OCI-M1 (cell line): ENCODE results near the gene ARFIP1.
"Not testable (repeated sequence)": the region's sequence is repeated elsewhere in the genome, so short reads cannot be mapped to it uniquely, and the experiment has no call there.

Source experiments
- DNase-seq: peaks from one replicate; lab custom pipeline; 2025; lab: John Stamatoyannopoulos, UW

ARFIP1 gene, protein sequence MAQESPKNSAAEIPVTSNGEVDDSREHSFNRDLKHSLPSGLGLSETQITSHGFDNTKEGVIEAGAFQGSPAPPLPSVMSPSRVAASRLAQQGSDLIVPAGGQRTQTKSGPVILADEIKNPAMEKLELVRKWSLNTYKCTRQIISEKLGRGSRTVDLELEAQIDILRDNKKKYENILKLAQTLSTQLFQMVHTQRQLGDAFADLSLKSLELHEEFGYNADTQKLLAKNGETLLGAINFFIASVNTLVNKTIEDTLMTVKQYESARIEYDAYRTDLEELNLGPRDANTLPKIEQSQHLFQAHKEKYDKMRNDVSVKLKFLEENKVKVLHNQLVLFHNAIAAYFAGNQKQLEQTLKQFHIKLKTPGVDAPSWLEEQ

DNA sequence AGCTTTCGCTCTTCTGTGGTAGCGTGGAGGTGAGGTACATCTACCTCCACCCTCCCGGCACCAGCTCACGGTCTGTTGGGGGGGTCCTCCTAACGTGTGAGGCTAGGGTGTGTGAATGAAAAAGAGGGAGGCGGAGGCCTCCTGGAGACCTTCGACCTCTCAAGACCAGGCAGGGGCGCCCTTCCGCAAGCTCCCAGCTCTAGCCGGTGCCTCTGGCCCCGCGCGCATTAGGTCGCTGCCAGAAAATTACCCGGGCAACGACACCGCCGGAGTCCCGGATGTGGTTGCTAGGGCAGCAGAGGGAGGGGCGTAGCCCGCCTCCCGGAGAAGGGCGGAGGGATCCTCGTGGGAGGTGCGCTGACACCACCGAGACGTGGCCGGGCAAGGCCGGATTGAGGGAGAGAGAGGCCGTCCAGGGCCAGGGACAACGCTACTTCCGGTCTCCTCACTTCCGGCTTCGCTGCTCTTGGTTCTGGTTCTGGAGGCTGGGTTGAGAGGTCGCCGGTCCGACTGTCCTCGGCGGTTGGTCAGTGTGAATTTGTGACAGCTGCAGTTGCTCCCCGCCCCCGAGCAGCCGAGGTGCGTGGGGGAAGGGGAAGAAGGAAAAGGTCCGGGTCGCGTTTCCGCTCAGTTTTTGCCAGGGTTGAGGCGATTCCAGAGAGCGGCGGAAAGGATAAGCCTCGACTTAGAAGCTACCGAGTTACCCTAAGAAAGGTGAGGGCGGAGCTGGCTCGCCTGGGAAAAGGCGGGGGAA is at the start of gene ARFIP1, which contains the start of gene TIGD4:
Gene ARFIP1, plus strand, starts transcription at position 442 of the 754 bp plus-strand sequence. CDS start 49,680 bp downstream, outside the sequence.
Gene TIGD4, minus strand, starts transcription at position 218 of the 754 bp plus-strand sequence. CDS start 8,726 bp downstream, outside the sequence.
- peak; percentile 99 for DNase-seq

GRCh38 chr4:152731997-152732396 is 47.8 kb upstream of the ARFIP1 start:
- no peak for DNase-seq

DNA sequence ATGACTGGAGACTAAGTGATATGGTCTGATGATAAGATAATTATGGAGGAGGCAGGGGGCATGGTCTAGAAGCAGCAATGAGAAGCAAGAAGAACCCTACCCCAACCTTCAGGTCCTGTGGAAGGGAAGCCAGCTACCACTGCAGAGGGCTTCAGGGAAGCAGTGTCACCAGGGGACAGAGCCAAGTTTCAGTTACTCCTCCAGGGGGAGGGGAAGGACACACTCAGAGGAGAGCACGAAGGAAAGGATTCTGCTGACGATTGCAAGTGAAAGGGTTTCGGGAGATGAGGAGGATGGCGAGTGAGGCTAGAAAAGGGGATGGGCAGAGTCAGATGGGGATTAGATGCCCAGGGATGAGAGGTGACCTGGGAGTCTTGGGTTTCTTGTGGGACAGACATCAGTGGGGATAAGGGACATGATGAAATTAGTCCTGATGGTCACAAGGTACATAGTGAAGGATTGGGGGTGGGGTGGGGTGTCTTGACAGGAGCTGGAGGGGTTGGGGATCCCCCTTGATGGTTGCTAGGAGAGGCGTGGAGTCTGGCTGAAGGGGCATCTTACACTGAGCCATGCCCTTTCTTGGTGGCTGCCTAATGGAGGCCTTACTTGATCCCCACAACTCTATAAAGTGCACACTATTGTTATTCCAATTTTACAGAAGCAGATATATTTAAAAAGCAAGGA is 45.6 kb upstream of the ARFIP1 start:
- DNase-seq, result peak; percentile 30

GRCh38 chr4:152734699-152735050 is 45.1 kb upstream of the ARFIP1 start:
- peak; percentile 42 for DNase-seq

GRCh38 chr4:152735396-152735859 is 44.3 kb upstream of the ARFIP1 start:
- peak; percentile 87 for DNase-seq

- DNase-seq, result no peak
Observed at GRCh38 chr4:152735906-152736305, 43.8 kb upstream of the ARFIP1 start.

- DNase-seq, result no peak
Observed at GRCh38 chr4:152738827-152739226, 40.9 kb upstream of the ARFIP1 start.

DNA sequence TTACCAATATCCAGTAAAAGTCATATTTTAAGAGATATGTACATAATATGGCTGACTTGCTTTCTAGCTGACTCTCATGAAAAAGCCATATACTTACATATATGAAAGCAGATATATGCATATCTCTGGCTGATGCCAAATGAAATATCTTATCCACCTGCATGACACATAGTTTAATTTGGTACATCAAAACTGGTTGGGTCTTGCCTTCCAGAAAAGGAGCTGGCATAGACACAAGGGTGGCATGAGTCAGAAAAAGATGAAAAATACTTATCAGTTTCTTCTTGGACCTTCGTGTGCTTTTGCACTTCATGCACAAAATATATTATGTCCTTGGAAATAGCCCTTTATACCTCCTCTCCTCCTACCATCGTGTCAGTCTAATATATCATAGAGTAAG is 32.3 kb upstream of the ARFIP1 start:
- DNase-seq, result no peak

- DNase-seq, result no peak
Observed at GRCh38 chr4:152748619-152749018, 31.1 kb upstream of the ARFIP1 start.

DNA sequence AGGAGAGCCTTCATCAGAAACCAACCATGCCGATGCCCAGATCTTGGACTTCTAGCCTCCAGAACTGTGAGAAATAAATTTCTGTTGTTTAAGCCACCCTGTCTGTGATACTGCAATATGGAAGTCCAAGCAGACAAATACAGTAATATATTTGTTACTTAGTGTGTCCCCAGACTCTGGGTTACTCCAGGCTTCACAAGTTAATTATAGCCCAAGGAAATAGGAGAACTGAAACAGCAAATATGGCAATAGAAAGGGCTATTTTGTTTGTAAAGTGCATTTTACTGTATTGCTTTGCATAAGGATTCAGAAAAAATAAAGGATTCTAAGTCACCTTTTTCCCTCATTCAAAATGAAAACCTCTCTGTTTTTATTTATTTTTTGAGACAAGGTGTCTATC is 16.0 kb upstream of the ARFIP1 start:
- no peak for DNase-seq

- DNase-seq, result not testable (repeated sequence)
Observed at GRCh38 chr4:152765069-152765737, 14.6 kb upstream of the ARFIP1 start.

- DNase-seq, result peak; percentile 32
Observed at GRCh38 chr4:152771741-152772533, 7.8 kb upstream of the ARFIP1 start.

DNA sequence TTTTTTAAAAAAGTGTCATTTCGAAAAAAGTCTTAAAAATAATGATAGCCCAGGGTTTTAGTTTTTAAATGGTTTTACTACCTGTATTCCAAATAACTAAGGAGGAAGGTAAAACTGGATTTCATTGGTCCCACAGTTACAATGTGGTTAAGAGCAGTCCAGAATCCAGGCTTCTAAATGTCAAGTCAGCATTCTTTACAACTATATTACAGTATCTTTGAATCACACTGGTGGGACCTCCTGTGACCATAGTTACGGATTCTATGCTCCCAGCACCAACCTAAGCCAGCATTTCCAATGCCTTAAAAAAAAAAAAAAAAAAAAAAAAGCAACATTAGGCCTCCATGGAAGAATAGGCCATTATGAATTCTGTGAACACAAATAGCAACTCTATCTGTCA is 6.4 kb upstream of the ARFIP1 start:
- no peak for DNase-seq

GRCh38 chr4:152773953-152774352 is 5.8 kb upstream of the ARFIP1 start:
- DNase-seq, result no peak

GRCh38 chr4:152776352-152776751 is 3.4 kb upstream of the ARFIP1 start:
- no peak for DNase-seq

GRCh38 chr4:152777488-152777887 is 2.3 kb upstream of the ARFIP1 start:
- DNase-seq, result no peak

DNA sequence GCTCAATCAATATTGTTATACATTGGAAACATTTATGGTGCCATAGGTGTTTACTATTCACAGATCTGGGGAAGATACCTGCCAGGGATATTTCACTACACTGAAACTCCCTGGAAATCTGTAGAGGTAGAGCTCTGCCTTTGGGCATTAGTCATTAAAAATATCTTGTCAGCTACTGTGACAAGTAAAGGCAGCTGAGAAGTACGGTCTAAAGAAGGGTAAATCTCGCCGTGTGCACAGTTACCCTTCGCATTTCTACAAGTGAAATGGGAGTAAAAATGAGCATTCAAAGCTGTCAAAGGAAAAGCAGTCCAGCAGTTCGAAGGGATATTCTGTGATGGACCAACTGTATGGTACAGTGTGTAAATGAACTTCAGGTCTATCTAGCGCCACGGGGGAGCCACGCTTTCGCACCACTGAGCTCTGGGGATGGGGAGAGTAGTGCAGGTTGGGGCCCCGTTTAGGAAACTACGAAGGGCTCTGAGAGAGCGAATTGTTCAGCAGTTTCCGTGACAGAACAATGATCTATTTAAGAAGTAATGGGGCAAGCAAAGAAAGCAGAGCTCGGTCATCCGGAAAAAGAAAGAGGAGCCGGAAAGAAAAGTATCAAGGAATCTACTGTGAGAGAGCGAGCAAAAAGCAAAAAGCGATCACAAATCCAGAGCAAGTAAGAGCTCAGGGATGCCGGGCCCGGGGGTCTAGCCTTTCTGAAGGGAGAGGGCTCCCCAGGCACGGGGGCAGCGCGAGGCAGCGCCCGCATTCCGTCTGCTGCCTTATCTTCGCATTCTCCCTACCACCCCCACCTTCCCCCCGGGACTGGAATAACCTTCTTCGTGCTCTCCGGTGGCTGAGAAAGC is 870 bp upstream of the ARFIP1 start:
- peak; percentile 69 for DNase-seq

- DNase-seq, result no peak
Observed at GRCh38 chr4:152780267-152780778, 569 bp downstream of the ARFIP1 start.

GRCh38 chr4:152784490-152785350 is 5.0 kb downstream of the ARFIP1 start:
- peak; percentile 74 for DNase-seq
